Measurements from ENCODE around the gene STAT5A. TPM values are rescaled to one million over a fixed set of nuclear protein-coding genes. Genes with fewer than 3 reads are reported as not detected.

The STAT5A gene
- total RNA-seq, 4 donors from 2014 or later, result 42.4 to 97.0 (median 62.7) TPM

- Histone ChIP-seq H3K27me3 (no peaks in the 10 kb centered on the region), H3K9me3 (no peaks in the 10 kb centered on the region), H3K4me3 (peak overlapping the region in 2 of 4 donors; percentile 88 to 92), H3K36me3 (no peaks in the 10 kb centered on the region), H3K4me1 (peaks cover 31 to 72% (median 68%) of the 10 kb centered on the region in 4 donors), H3K27ac (replicated peaks in 1 of 4) (no peak overlapping the region)
- intact Hi-C loops (cut with DNase I), result no loop called here
- no peak for DNase-seq (ENCODE audit: extremely low spot score)
- 87% methylated on average over 3 of the region's 3 CpGs for WGBS
- TF ChIP-seq, protein P1, sequence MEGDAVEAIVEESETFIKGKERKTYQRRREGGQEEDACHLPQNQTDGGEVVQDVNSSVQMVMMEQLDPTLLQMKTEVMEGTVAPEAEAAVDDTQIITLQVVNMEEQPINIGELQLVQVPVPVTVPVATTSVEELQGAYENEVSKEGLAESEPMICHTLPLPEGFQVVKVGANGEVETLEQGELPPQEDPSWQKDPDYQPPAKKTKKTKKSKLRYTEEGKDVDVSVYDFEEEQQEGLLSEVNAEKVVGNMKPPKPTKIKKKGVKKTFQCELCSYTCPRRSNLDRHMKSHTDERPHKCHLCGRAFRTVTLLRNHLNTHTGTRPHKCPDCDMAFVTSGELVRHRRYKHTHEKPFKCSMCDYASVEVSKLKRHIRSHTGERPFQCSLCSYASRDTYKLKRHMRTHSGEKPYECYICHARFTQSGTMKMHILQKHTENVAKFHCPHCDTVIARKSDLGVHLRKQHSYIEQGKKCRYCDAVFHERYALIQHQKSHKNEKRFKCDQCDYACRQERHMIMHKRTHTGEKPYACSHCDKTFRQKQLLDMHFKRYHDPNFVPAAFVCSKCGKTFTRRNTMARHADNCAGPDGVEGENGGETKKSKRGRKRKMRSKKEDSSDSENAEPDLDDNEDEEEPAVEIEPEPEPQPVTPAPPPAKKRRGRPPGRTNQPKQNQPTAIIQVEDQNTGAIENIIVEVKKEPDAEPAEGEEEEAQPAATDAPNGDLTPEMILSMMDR (IDR thresholded peaks at IDR 0.05), result no peak
- TF ChIP-seq EP300 (IDR thresholded peaks at IDR 0.05) (no peak), POLR2AphosphoS5 (IDR thresholded peaks at IDR 0.05) (no peak), POLR2A (IDR thresholded peaks at IDR 0.05; ENCODE audit: low read depth) (no peak)
Observed at GRCh38 chr17:42274253-42274542, 14.1 kb upstream of the STAT5A start.

GRCh38 chr17:42274812-42275526, 13.3 kb upstream of the STAT5A start:
- Histone ChIP-seq H3K36me3 (no peaks in the 10 kb centered on the region), H3K4me1 (peaks cover 31 to 65% (median 61%) of the 10 kb centered on the region in 4 donors), H3K4me3 (peak overlapping the region; percentile 76 to 96 (median 90)), H3K9me3 (no peaks in the 10 kb centered on the region), H3K27ac (replicated peaks in 1 of 4) (peak overlapping the region; percentile 86 to 94 (median 89)), H3K27me3 (no peaks in the 10 kb centered on the region)
- intact Hi-C loops (cut with DNase I), result no loop called here
- WGBS, result 11% methylated on average over 13 of the region's 13 CpGs
- no peak for DNase-seq (ENCODE audit: extremely low spot score)
- TF ChIP-seq EP300 (IDR thresholded peaks at IDR 0.05), result no peak
- TF ChIP-seq, protein P1 (IDR thresholded peaks at IDR 0.05), result no peak

DNA sequence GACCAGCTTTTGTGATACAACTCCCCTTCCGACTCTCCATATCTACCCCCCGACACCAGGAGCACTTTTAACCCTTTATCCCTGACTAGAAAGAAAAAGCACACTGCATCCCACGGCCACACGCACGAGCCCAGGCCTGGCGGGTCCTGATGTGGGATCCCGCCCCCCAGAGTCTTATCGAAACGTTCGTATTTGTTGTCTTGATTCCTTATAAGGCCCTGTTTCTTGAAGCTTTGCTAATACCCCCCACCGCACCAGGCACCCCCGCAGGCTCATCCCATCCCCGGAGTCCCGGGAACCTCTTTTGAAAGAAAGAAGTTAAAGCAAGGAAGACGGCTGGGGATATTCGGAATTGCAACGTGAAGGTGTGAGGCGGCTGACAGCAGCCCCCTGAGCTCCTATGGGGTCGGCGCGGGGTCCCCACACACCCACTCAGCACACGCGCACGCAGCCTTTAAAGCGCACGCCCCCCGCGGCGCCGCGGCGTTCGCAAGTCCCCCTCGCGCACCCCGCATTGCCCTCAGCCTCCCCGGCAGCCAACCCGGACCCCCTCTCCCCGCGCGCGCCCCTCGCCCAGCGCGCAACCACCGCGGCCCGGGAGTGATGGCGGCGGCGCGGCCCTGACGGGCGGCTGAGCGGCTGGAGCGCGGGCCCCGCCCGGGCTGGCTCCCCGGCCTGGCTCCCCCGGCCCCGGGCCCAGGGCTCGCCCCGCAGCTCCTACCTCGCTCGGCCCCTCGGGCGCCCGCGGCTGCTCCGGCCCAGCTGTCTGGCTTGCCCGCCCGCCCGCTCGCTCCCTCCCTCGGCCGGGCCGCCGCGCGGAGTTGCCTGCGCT, 12.6 kb upstream of the STAT5A start:
- intact Hi-C loops (cut with DNase I), result no loop called here
- Histone ChIP-seq H3K27ac (replicated peaks in 1 of 4) (peak overlapping the region; percentile 86 to 94 (median 89)), H3K36me3 (no peaks in the 10 kb centered on the region), H3K4me1 (peaks cover 31 to 58% (median 53%) of the 10 kb centered on the region in 4 donors), H3K9me3 (no peaks in the 10 kb centered on the region), H3K27me3 (no peaks in the 10 kb centered on the region), H3K4me3 (peak overlapping the region; percentile 76 to 96 (median 90))
- TF ChIP-seq, protein P1 (IDR thresholded peaks at IDR 0.05), result no peak
- peak in 1 of 2 donors; percentile 62 for TF ChIP-seq POLR2AphosphoS5 (IDR thresholded peaks at IDR 0.05)
- 2% methylated on average over 23 of the region's 82 CpGs for WGBS
- no peak for DNase-seq (ENCODE audit: extremely low spot score)

- Histone ChIP-seq H3K27ac (replicated peaks in 1 of 4) (peak within 1 kb of the TSS; percentile 86 to 94 (median 89)), H3K4me3 (peak within 1 kb of the TSS; percentile 76 to 96 (median 90)), H3K4me1 (peaks cover 31 to 53% (median 48%) of the 10 kb centered on the region in 4 donors), H3K27me3 (no peaks in the 10 kb centered on the region), H3K36me3 (no peaks in the 10 kb centered on the region), H3K9me3 (no peaks in the 10 kb centered on the region)
- no peak for TF ChIP-seq EP300 (IDR thresholded peaks at IDR 0.05)
- TF ChIP-seq, protein P1 (IDR thresholded peaks at IDR 0.05), result peak in 1 of 3 experiments; percentile 5
- WGBS, result no CpG with 5 or more reads among the region's 47 CpGs
- intact Hi-C loops (cut with DNase I), result no loop called here
- no peak for DNase-seq (ENCODE audit: extremely low spot score)
Observed at GRCh38 chr17:42276359-42276608, 12.0 kb upstream of the STAT5A start, which contains the start of gene STAT5B. TSS of gene STAT5B (minus strand) at chr17:42276391. CDS start at chr17:42232127, 44,264 bp downstream.

Data from esophagus muscularis mucosa (tissue), 4 donors.